ENCODE results near the gene PCDH9.

The PCDH9 gene

GRCh38 chr13:66359393-66359792 is 870.7 kb downstream of the PCDH9 start:
- H3K4me3 ChIP-seq (ENCODE audit: low read depth, low read length): no peak overlapping the region

GRCh38 chr13:66358564-66358963 is 871.6 kb downstream of the PCDH9 start:
- H3K4me3 ChIP-seq (ENCODE audit: low read depth, low read length): no peak overlapping the region

- H3K4me3 ChIP-seq (ENCODE audit: low read depth, low read length): no peak overlapping the region
These were observed 872.7 kb downstream of the PCDH9 start for GRCh38 chr13:66357463-66357862.

DNA sequence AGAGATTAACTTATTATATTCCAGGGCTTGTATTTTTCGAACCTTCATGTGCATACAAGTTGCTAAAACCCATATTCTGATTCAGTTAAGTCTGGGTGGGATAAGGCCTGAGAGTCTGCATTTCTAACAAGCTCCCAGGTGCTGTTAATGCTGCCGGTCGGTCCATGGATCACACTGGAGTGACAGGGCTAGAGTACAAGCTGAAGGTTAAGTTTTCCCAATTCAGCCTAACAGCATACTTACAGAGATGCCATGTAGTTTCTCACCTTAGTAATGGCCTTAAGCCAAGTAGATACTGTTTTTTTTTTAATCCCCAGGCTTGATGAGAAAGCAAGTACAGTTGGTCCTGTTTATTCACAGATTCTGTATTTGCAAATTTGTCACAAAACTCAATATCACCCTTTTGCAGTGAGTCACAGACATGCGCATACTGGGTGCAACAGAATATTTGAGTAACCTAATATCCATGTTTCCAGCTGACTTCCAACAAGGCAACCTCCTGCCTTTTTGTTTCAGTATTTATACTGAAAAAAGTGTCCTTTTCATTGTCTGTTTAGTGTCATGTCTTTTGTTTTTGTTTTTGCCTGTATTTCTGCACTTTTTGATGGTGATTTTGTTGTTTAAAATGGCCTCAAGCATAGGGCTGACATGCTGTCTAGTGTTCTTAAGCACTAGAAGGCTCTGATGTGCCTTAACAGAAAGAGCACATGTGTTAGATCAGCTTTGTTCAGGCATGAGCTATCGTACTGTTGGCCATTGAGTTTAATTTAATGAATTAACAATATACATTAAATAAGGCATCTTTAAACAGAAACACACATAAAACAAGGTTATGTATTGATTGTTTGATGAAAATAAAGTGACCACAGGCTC is 875.0 kb downstream of the PCDH9 start:
- H3K4me3 ChIP-seq (ENCODE audit: low read depth, low read length): no peak overlapping the region

DNA sequence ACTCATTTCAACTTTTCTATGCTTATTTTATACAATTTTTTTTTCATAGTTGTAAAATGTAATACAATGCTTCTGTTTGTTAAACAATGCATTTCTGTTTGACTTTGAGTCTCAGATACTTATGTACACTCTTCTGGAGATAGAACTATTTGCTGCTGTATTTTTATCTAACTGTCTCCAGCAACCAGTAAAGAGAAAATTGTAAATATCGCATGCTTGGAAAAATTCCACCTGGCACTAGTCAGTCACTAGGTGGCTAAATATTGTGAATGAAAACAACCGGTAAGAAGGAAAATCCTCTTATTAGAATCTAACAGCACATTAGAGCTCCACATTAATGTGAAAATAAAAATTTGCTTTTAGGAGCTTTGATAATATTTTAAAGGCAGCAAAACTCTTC is 876.5 kb downstream of the PCDH9 start:
- no peak overlapping the region for H3K4me3 ChIP-seq (ENCODE audit: low read depth, low read length)

GRCh38 chr13:66349966-66350365 is 880.2 kb downstream of the PCDH9 start:
- no peak overlapping the region for H3K4me3 ChIP-seq (ENCODE audit: low read depth, low read length)

GRCh38 chr13:66348745-66349690 is 881.1 kb downstream of the PCDH9 start:
- H3K4me3 ChIP-seq (ENCODE audit: low read depth, low read length): no peak overlapping the region

DNA sequence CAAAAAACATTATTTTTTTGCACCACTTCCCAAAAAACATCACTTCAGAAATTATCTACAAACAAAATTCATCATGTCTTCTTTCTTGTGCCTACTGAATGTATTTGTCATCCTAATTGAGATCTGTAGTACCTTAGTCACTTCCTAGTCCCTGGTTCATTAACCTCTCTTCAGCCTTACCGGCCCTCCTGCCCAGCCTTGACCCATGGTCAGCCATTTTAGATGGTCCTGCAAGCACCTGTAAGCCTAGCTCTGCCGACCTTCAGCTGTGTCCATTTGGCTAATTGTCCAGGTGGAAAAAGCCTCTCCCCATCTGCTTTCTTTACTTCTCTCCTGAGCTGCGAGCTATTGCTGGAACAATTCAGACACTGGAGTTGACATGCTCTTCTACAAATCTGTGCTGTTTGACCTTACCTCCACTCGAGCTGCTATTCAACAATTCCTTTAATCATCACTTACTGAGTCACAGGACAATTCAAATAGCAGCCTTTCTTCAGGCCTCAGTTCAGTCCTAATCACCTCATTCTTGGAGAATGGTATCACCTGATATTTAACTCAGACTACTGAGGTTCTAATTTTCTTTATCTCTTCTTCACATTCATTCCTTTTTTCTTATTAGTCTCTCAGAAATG is 882.5 kb downstream of the PCDH9 start:
- no peak overlapping the region for H3K4me3 ChIP-seq (ENCODE audit: low read depth, low read length)

- no peak overlapping the region for H3K4me3 ChIP-seq (ENCODE audit: low read depth, low read length)
These were observed 884.2 kb downstream of the PCDH9 start for GRCh38 chr13:66345971-66346370.

DNA sequence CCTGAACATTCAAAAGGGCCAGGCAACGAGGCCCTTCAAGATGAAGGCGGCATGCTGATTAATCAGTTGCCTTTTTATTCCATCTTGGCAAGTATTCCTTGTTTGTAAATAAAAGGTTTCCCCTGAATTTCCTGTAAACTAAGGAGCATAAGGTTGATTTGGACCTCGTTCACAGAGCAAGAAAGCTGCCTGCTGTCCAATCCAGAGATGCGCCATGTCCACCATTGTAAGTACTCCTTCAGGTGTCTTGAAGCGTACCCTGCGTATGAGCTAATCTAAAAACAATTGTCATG is 884.7 kb downstream of the PCDH9 start:
- no peak overlapping the region for H3K4me3 ChIP-seq (ENCODE audit: low read depth, low read length)

GRCh38 chr13:66344805-66345517 is 885.2 kb downstream of the PCDH9 start:
- H3K4me3 ChIP-seq (ENCODE audit: low read depth, low read length): no peak overlapping the region

DNA sequence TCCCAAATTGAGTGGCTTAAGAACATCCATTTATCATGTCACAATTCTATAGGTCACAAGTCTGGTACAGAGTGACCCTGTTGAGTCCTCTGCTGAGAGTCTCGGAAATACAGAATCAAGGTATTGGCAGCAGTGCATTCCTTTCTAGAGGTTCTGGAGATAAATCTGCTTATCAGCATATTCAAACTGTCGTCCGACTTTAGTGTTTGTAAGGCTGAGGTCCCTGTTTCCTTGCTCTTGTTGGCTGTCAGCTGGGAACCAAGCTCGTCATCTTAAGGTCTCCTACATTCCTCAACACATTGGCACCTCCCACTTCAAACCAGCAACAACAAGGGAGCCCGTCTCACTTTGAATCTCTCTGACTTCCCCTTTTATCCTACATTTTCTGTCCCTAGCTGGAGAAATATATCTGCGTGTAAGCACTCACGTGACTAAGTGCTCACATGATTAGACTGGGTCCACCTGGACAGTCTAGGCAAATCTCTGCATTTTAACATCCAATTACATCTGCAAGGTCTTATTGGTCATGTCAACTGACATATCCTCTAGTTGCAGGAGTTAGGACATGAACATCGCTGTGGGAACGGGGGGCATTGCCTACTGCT is 886.8 kb downstream of the PCDH9 start:
- no peak overlapping the region for H3K4me3 ChIP-seq (ENCODE audit: low read depth, low read length)

- no peak overlapping the region for H3K4me3 ChIP-seq (ENCODE audit: low read depth, low read length)
These were observed 888.3 kb downstream of the PCDH9 start for GRCh38 chr13:66341635-66342377.

DNA sequence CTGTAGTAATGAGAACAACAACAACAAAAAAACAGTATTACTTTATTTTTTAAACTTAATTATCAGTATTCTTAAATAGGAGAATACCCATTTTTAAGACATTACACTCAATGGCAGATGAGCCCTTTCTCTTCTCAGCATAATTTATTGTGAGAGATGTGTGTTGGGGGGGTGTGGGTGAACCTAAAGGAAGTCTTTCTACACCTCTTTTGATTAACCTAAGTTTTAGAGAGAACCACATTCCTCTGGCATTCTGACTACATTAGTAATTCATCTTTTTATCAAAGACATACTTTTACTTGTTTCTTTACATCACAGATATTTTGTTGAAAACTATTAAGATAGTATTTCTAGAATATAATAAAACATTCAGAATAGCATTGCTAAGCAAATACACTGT is 890.9 kb downstream of the PCDH9 start:
- H3K4me3 ChIP-seq (ENCODE audit: low read depth, low read length): no peak overlapping the region

GRCh38 chr13:66338542-66338941 is 891.6 kb downstream of the PCDH9 start:
- no peak overlapping the region for H3K4me3 ChIP-seq (ENCODE audit: low read depth, low read length)

GRCh38 chr13:66335626-66336025 is 894.5 kb downstream of the PCDH9 start:
- no peak overlapping the region for H3K4me3 ChIP-seq (ENCODE audit: low read depth, low read length)

DNA sequence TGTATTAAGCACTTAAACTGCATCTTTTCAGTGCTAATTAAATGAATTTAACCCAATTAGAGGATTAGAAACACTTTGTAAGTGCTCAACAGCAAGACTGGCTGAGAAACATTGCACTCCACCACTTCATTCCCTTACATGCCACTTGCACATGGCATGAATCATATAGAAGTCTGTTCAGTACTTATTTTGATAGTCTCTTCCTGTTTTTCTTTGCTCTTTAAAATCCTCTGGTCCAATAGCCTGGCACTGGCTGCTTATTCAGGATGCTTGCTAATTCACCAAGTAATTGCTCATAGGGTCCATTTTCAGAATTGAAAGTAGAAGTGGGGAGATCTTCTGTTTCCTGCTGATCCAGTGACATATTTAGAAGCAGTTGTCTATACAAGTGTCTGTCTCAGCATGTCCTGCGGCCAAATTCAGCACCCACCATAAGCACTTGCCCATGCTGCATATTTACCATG is 900.1 kb downstream of the PCDH9 start:
- H3K4me3 ChIP-seq (ENCODE audit: low read depth, low read length): no peak overlapping the region

DNA sequence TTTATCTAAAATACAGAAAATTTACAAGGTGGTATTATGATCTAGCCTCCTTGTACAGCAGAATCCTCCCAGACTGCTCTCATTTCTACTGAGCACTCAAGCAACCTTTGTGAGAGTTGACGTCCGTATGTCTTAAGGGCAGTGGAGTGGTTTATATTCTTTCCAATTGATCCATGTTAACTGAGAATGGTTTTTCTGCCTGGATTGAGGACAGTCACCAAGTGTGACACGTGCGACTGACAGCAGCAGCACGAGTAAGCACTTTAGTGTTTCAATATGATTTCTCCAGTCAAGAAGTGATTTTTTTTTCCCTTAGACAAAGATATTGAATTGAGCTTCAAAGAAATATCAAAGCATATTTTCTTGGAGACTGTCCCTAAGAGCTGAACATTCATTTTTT is 901.7 kb downstream of the PCDH9 start:
- no peak overlapping the region for H3K4me3 ChIP-seq (ENCODE audit: low read depth, low read length)

GRCh38 chr13:66323745-66324347 is 906.3 kb downstream of the PCDH9 start:
- H3K4me3 ChIP-seq (ENCODE audit: low read depth, low read length): no peak overlapping the region

Data from iPS-11a (cell line).